Activated CD4-positive, CD25-positive, alpha-beta regulatory T cell treated with anti-CD3 and anti-CD28 coated beads, Interleukin-2, amount 50 U/mL, for 24 hours (primary cell): Measurements from ENCODE around the gene HLA-DQB1.

ENCODE experiments used
- ATAC-seq, 2 donors: fragments of 150-1000 bp; cut with Tn5 transposase; one replicate each; pipeline ENCODE4 v1.10.0; 2021; ENCODE audit warnings: mild to moderate bottlenecking in 1 of 2, moderate library complexity in 1 of 2

The HLA-DQB1 gene

GRCh38 chr6:32624565-32624964 lies 41.9 kb downstream of the HLA-DQB1 start:
- ATAC-seq: no peak

DNA sequence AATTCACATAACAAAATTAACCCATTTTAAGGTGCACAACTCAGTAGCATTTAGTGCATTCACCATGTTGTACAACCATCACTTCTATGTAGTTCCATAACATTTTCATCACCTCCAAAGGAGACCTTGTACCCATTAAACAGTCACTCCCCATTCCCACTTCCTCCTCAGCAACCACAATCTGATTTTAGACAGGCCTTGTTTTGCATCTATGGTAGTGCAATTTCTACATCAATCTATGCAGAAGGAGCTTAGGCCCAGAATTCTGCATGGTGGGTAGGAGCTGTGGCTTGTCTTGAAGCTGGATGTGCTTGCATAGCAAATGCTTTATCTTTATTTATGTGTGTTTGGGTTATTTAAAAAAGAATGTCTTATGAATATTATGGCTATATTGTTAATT lies 42.8 kb downstream of the HLA-DQB1 start:
- no peak for ATAC-seq

GRCh38 chr6:32622545-32623401 lies 43.7 kb downstream of the HLA-DQB1 start:
- peak; percentile 85 to 86 for ATAC-seq

- ATAC-seq: no peak
Measured at GRCh38 chr6:32621372-32621771, 45.1 kb downstream of the HLA-DQB1 start.

- no peak for ATAC-seq
Measured at GRCh38 chr6:32617751-32618150, 48.7 kb downstream of the HLA-DQB1 start.

- ATAC-seq: peak in 1 of 2 donors; percentile 72
Measured at GRCh38 chr6:32615885-32616532, 50.4 kb downstream of the HLA-DQB1 start.

DNA sequence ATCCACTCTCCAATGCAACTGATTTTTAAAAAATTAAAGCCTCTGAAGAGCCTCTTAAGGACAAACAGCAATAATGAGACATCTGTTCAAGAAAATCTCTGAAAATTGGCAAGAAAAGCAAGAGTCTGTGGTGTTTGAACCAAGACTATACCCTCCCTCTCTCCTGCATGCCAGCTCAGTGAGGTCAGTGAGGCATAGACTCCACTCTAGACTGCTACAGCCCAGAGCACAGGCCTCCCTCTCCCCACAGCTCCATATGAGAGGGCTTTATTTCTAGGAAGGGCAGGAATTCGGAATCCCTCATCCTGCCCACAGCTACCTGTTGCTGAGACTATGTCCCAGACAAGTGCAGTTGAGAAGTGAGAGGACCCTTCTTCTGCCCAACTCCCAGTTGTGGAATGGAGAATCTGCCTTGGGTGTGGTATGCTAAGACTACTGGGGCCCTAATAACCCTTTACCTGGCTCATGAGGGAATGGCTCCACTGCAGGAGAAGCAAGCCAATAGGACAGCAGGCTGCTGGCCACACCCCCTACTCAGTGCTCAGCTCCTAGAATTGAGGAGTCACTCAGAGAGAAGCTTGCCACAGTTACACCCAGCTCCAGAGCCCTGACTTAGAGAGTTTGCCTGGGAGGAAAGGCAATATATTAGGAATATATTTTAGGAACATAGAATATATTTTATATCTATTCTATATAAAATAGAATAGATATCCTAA lies 51.9 kb downstream of the HLA-DQB1 start:
- no peak for ATAC-seq

DNA sequence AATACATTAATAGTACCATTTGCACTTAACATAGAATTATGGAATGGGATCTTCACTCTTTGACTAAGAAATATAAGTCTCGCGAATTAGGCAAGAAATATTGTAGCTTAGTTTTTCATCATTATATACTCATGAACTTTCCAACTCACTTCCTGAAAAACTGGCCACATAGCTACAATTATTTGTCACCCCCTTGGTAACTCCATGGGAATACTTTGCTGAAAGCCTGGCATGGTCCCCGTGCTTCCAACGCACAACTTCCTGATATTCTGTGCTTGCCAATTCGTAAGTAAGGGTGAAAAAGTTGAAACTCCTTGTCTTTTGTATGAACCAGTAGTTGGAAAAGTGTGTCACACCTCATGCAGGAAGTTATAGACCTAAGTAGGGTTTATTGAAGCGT lies 53.0 kb downstream of the HLA-DQB1 start:
- ATAC-seq: no peak

DNA sequence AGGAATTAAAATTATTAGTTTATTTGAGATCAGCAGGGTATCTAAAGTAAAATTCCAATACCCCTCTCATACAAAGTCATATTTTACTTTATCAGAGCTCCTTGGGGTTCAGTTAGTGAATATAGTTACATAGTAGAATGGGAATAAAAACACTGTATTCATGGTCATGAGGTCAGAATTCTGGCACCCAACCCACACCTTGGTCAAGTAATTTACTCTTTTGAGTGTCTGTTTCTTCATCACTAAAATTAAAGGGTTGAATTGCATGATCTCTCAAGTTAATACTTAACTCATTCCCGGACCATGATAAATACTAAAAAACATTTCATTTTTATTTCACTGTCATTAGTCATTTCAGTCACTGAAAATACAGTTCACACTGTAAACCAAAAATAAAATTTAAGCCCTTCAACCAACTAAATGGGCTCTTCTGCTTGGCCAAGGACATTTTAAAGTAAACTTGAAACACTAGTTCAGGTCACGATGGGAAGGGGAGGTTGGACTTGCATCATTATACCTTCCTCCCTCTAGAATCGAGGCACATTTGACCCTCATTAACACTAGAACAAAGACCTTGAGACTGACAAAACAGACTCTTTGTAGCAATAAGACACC lies 55.7 kb downstream of the HLA-DQB1 start:
- ATAC-seq: no peak

GRCh38 chr6:32609731-32610640 lies 56.5 kb downstream of the HLA-DQB1 start:
- ATAC-seq: peak; percentile 92 to 96
